GM06990 (cell line): ENCODE results near the gene FAM180B.

Experiments
- DNase-seq: peaks from one replicate; pipeline ENCODE4 v3.0.0-alpha.2; 2011; ENCODE audit not compliant: insufficient read length; ENCODE audit errors: extremely low read depth
- H3K27me3 ChIP-seq: replicated peaks from 2 replicates; pipeline ENCODE4 v1.6.0; 2011; ENCODE audit warnings: low read length; ENCODE audit not compliant: control insufficient read depth, insufficient read depth
- H3K36me3 ChIP-seq: 2 replicates; pipeline ENCODE4 v1.5.1; 2011; ENCODE audit warnings: low read length; ENCODE audit not compliant: control insufficient read depth, insufficient read depth
- H3K4me3 ChIP-seq: replicated peaks from 2 replicates; pipeline ENCODE4 v1.5.1; 2011; ENCODE audit warnings: low read depth, mild to moderate bottlenecking, control low read depth, low read length
- TF ChIP-seq, protein P1 (sequence below): IDR thresholded peaks from 2 replicates; pipeline ENCODE4 v1.5.1; 2011; ENCODE audit warnings: low read length, control low read depth, mild to moderate bottlenecking, inconsistent platforms; ENCODE audit not compliant: insufficient read depth, poor library complexity, severe bottlenecking

FAM180B gene

GRCh38 chr11:47616726-47617416 lies 30.4 kb downstream of the FAM180B start:
- no peak for DNase-seq
- no peak overlapping the region for H3K4me3 ChIP-seq

GRCh38 chr11:47617417-47617809 lies 30.9 kb downstream of the FAM180B start:
- no peak overlapping the region for H3K4me3 ChIP-seq
- H3K36me3 ChIP-seq: peaks cover 7% of the 10 kb centered on the region
- DNase-seq: no peak
- no peaks in the 10 kb centered on the region for H3K27me3 ChIP-seq
- TF ChIP-seq, protein P1, sequence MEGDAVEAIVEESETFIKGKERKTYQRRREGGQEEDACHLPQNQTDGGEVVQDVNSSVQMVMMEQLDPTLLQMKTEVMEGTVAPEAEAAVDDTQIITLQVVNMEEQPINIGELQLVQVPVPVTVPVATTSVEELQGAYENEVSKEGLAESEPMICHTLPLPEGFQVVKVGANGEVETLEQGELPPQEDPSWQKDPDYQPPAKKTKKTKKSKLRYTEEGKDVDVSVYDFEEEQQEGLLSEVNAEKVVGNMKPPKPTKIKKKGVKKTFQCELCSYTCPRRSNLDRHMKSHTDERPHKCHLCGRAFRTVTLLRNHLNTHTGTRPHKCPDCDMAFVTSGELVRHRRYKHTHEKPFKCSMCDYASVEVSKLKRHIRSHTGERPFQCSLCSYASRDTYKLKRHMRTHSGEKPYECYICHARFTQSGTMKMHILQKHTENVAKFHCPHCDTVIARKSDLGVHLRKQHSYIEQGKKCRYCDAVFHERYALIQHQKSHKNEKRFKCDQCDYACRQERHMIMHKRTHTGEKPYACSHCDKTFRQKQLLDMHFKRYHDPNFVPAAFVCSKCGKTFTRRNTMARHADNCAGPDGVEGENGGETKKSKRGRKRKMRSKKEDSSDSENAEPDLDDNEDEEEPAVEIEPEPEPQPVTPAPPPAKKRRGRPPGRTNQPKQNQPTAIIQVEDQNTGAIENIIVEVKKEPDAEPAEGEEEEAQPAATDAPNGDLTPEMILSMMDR: no peak

More at GRCh38 chr11:47616726-47617416, 30.4 kb downstream of the FAM180B start:
- H3K27me3 ChIP-seq: no peaks in the 10 kb centered on the region
- TF ChIP-seq, protein P1: peak; percentile 78
- H3K36me3 ChIP-seq: peaks cover 4% of the 10 kb centered on the region

DNA sequence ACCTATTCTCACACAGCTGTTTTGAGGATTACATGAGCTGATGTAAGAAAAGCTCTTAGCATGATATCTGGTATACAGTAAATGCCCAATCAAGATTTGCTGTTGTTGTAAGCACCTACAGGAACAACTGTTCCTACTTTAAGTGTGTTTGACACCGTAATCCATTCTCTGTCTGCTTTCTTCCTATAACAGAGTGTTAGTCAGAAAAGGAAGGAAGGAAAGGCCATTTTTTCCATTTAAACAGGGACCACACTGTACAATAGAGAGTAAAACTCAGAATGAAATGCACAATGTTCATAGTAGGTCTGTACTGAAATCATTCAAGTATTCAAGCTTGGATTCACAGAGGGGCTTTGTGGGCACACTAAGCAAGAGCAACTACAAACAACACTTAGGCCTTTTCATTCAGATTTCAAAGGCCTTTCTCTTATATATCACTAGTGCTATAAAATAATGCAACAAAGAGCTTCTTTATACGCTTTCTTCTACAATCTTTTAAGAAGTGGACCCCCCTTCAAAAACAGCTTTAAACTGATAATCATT lies 34.4 kb downstream of the FAM180B start:
- no peaks in the 10 kb centered on the region for H3K27me3 ChIP-seq
- TF ChIP-seq, protein P1: no peak
- peaks cover 13% of the 10 kb centered on the region for H3K36me3 ChIP-seq
- DNase-seq: no peak
- no peak overlapping the region for H3K4me3 ChIP-seq

DNA sequence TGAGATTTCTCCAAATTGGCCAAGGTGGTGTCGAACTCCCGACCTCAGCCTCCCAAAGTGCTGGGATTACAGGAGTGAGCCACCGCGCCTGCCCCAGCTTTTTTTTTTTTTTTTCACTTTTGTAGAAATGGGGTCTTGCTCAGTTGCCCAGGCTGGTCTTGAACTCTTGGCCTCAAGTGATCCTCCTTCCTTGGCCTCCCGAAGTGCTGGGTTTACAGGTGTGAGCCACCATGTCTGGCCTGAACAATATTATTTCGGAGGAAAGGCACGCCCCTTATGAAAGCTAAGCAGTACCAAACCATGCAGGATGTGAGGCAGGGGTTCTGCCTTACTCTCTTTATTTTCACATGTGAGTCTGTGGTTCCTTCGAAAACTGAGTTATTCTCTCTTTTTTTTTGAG lies 39.8 kb downstream of the FAM180B start:
- H3K27me3 ChIP-seq: no peaks in the 10 kb centered on the region
- peaks cover 14% of the 10 kb centered on the region for H3K36me3 ChIP-seq
- DNase-seq: no peak
- no peak overlapping the region for H3K4me3 ChIP-seq
- TF ChIP-seq, protein P1: no peak

DNA sequence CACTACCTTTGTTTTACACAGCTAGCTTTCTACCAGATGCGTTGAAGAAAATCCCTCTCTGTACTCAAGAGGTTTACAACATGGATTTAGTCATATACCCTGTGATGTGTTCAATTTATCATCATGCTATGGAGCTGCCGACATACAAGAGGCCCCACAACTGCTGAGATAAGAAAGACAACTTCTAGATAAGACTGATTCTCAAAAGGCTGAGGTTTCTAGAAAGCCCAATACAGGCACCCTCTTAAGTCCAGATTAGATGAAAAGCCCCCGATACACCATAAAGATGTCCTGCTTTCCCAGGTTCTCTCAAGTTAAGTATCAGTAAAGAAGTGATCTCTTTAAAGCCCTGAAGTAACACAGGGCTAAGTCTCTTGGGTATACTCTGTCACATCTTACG lies 41.5 kb downstream of the FAM180B start:
- H3K27me3 ChIP-seq: no peaks in the 10 kb centered on the region
- TF ChIP-seq, protein P1: no peak
- peaks cover 12% of the 10 kb centered on the region for H3K36me3 ChIP-seq

More for the DNA sequence above, 41.5 kb downstream of the FAM180B start:
- H3K4me3 ChIP-seq: no peak overlapping the region
- no peak for DNase-seq
